GM18505 (cell line): ENCODE data around the gene FBXO3.

Source experiments
- ATAC-seq: cut with Tn5 transposase; IDR thresholded peaks from one replicate; pipeline ENCODE4 v1.9.1; 2021; ENCODE audit not compliant: unreplicated experiment
- POLR2A ChIP-seq: IDR thresholded peaks from 4 replicates; pipeline ENCODE4 v1.6.1; 2011; ENCODE audit warnings: borderline replicate concordance; ENCODE audit not compliant: insufficient read depth, insufficient read length; ENCODE audit errors: extremely low read depth

Gene FBXO3

DNA sequence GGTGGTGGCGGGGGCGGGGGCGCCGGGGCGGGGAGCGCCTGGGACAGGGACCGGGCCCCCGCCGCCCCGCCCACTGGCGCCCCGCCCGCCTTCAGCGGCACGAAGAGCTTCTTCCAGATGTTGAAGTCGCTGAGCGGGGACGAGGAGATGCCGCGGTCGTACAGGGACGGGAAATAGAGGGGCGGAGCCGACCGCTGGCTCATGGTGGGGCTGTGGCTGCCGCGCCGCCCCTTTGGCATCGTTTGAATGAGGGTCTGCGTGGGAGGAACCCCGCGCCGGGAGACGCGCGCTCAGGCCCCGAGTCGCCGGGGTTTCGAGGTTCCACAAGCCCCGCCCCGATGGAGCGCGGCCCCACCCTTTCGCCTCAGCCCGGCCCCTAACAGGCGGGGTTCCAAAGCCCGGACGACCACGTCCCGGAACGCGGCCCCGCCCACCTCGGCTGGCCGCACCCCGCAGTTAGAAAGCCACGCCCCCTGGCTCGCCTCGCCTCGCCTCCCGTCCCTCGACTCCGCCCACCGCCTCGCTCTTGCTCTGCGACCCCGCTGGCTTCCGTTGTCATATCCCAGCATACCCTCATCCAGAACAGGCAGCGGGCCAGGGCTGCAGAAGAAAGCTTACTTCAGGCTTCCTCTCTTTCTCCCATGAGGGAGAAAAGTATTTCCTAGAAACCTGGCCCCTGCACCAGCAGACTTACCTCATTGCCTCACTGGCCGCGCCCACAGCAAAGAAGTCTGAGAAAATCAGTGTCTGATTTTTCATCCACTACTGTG, 73.6 kb downstream of the FBXO3 start, which contains the start of gene C11orf91:
Gene C11orf91 (minus strand): TSS at position 325 of the 770 bp plus-strand sequence. CDS start 86 bp downstream, at position 239.
- peak; percentile 89 for ATAC-seq
- TF ChIP-seq POLR2A: no peak

DNA sequence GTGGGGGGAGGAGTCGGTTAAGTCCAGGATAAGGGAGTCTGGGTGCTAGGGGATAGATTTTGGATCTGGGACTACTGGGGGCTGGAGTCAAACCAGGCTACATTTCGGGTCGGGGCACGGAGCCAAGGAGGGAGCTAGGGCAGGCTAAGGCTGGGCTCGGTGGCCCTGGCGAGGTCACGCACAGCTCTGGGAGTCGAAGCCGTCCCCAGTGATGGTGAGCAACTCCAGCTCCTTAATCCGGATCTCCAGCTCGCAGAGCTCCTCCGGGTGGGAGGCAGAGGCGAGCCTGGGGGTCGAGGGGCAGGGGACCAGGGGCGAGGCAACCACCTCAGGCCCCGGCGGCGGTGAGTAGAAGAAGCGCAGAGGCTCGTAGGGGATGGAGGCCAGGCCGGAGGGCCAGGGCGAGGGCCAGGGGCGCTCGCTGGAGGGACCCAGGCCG, 74.2 kb downstream of the FBXO3 start:
- TF ChIP-seq POLR2A: no peak
- ATAC-seq: no peak

DNA sequence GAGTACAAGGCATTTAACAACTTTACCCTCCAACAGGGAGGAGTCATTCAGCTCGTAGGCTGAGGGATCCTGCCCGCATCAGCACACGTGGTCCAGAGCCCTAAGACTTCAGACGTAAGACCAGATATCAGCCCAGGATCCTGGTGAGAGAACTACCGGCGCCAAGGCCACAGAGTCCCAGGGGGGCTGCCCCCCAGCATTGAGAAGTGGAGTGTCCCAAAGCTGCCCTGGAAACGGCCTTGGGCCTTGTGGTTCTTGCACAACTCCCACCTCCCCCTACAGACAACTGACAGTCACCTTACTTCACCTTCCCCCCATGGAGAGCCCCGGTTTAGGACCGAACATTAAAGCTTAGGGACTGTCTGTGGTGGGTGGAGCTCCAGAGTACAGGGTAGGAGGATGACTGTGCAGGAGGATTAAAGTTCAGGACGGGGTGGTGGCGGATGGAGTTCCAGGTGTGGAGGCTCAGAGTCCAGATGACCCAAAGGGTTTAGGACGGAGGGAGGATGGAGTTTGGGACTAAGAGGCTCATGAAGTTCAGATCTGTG, 74.7 kb downstream of the FBXO3 start:
- no peak for TF ChIP-seq POLR2A

DNA sequence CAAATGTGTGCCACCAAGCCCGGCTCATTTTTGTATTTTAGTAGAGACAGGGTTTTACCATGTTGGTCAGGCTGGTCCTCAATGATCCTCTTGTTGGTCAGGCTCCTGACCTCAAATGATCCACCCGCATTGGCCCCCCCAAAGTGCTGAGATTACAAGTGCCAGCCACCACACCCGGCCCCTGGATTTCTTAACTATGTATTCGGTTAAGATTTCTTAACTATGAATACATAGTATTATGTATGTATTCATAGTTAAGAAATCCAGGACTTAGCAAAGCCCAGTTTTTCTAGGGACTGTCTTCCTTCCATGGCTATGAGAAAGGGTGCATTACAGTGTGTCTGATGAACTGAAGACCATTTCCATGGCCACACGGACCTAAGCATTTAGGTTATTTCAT, 75.4 kb downstream of the FBXO3 start:
- no peak for TF ChIP-seq POLR2A
- ATAC-seq: no peak

More for the DNA sequence above, 74.7 kb downstream of the FBXO3 start:
- no peak for ATAC-seq

DNA sequence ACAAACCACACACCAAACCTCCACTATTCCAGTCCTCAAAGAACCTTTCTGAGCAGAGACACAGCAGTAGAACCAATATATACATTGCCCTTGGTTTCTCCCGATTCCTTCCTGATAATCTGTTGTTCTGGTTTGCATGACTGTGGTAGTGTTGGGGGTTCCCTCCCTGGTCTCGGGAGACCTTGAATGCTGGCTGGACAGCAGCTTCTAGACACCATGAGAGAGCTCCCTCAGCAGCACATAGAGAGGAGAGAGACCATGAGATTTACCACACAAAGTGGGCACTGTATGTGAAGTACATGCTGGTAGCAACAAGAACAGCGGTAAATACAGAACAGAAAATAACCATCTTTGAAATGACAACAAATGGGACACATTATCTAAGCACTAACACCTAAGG, 76.3 kb downstream of the FBXO3 start:
- no peak for ATAC-seq
- TF ChIP-seq POLR2A: no peak

DNA sequence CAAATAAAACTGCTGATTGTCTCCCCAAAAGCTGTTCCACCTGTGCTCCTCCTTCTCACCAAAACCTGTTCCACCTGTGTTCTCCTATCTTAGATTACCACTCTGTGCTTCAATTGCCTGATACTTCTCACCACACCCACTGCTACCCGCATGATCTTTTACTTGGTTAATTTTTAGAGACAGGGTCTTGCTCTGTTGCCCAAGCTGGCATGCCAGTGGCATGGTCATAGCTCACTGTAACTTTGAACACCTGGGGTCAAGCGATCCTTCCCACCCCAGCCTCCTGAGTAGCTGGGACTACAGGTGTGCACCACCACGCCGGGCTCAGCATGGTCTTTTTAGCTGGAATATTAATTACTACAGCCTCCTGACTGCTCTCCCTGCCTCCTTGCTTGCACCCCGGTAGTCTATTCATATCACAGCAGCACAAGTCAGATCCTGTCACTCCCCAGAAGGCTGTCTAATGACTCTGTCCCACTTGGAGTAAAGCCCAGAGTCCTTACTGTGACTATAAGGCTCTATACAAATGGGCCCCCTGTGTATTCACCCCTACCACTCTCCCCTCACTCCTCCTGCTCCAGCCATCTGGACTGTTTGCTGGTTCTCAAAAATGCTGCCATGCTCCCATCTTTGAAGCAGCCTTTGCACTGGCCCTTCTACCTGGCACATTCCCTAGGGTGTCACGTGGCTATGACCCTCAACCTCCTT, 77.2 kb downstream of the FBXO3 start:
- ATAC-seq: no peak
- TF ChIP-seq POLR2A: no peak

DNA sequence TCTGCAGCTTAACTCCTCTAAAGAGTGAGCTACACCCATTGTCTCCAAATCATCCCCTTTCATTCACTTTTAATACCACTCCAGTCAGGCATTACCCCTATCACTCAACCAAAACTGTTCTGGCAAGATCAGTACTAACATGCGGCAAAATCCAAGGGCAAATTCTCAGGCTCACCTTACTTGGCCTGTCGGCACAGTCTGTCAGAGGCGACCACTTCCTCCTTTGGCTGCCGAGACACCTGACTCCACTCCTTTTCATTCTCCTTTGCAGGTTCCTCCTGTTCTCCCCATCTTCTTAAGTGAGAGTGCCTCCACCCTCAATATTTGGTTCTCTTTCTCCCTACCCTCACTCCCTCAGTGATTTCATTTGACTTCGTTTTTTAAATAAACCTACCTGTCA, 77.9 kb downstream of the FBXO3 start:
- TF ChIP-seq POLR2A: no peak
- ATAC-seq: no peak

DNA sequence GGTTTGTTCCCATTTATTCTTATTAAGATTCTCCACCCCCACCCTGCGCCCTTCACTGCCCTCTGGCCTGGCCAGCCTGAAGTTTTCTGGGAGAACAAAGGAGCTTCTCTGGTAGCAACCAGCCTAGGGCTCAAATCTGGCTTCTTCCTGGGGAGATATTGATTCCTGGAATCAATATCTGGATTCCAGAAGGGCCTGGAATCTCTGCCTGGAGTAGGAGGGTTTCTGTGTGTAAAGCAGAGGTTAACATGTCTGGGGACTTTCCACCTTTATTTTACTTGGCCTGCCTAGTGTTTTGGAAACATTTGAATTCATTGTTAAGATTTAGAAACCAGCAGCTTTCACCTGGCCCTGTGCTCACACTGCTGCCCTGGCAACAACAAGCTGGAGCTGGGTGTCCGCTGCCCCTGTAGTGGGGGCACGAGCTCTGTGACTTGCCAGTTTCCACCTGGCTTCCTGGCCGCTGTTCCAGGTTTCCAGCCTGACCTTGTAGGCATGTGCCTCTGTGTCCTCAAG, 79.2 kb downstream of the FBXO3 start:
- no peak for ATAC-seq

DNA sequence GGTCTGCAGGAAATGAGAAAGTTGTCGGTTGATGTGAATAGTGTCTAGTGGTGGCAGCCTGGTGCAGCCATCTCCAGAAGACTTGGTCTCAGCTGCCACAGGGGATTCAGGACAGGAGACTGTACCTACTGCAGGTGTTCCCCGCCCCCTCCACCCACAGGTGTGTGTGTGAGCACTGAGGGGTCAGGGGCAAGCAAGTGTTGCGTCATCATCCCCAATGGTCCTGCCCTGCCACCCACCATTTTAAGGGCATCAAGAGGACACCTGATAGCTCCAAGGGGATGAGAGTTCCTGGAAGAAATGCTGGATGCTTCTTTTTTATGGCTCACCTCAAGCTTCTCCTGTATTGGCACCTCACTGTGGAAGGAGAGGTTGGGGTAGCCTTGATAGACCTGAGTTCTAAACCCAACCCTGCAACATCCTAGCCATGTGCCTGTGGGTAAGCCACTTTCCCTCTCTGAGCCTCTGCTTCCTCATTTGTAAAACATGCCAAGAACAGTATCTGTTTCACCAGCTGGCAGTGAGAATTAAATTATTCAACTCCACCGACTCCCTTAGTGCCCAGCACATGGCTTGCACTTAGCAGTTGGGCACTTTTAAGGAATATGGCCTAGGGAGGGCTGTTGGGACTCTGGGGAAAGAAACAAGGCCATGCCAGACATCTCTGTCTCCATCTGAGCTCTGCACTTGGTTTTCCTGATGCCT, 79.8 kb downstream of the FBXO3 start:
- TF ChIP-seq POLR2A: no peak
- no peak for ATAC-seq

More for the DNA sequence above, 79.2 kb downstream of the FBXO3 start:
- no peak for TF ChIP-seq POLR2A

DNA sequence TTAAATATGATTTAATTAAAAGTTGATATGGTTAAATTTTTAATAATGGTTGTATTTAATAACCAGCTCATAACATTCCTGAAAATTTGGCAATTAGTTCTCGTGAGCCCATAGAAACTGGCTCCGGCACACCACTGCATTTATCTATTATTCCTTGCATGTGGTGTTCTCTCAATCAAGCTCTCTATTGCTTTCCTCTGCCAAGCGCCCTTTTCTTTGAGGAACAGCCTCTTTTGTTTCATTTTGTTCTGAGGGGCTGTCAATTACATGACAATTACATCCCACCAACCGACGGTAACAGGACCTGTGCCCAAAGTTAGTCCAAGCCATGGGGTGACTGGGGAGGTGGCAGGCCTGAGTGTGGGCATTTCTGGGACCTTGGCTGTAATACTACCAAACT, 81.8 kb downstream of the FBXO3 start:
- TF ChIP-seq POLR2A: no peak

DNA sequence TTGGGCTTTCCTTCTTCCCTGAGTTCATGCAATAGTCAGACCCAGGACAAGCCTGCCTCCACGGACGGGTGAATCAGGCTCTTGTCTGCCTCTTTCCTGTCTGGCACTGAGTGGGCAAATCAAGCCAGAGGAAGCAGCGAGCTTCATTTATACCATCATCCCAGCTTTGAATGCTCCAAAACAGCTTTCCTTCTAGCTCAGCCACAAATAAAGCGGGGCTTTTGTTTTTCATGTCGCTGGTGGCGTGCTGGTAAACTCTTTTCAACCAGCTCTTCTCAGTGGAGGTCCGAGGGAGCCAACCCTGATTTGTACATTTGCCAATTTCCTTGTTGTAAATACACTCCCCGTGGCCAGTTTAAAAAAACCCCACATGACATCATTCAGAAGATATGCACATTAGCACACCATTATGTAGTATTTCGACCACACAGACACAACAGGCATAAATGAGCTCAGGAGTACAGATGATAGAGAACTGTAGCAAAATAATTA, 82.3 kb downstream of the FBXO3 start:
- no peak for ATAC-seq

More for the DNA sequence above, 81.8 kb downstream of the FBXO3 start:
- ATAC-seq: no peak

DNA sequence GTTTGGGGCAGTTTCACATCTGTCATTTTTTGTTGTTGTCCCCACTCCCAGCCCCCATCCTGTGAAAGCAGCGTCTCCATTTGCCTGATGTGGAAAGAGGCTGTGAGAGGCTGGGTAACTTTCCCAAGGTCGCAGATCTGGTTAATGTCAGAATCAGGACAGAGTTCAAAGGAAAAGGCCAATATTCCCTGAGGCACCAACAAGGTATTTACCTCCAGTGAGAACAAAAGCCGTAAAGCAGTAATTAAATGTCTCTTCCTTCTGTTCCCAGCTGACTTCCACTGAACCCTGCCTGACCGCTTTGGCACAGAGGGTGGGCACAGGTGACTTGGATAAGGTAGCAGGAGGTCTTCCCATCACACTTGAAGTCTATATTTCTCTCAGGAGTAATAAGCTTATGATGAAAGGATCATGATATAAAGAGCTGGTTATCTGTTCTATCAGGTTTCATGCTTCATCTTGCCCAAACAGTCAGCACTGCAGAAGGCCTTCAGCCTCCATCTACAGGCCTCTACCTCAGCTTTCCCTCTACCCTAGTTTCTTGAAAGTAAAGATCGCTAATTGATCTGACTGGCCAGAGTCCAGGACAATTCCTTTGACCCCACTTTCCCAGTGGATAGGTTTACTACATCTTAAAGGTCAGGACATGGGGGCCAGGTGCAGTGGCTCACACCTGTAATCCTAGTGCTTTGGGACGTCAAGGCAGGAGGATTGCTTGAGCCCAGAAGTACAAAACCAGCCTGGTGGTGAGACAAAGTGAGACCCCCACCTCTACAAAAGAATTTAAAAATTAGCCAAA, 83.1 kb downstream of the FBXO3 start:
- no peak for ATAC-seq
- no peak for TF ChIP-seq POLR2A

More for the DNA sequence above, 82.3 kb downstream of the FBXO3 start:
- TF ChIP-seq POLR2A: no peak
